ENCODE data around the gene KRT9. TPM values are rescaled to one million over a fixed set of nuclear protein-coding genes. Genes with fewer than 3 reads are reported as not detected.

The KRT9 gene
- total RNA-seq, 2 experiments from 2014 or later: not detected

DNA sequence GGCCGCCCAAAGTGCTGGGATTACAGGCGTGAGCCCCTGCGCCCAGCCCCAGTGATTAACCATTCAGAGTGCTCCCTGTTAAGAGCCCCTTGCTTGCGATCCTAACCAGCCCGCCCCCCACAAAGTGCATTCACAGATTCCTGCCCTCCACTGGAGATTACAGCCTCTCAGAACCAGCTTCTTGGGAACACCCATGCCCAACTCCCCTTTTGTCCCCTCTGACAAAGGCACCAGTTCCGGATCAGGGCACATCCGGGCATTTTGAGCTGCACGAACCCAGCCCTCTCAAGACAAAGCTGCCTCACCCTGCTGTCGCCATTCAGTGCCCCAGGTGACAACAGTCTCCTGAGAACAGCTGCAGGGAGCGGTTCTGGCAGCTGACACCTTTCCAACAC, 42.9 kb downstream of the KRT9 start:
- Mint-ChIP-seq H3K9me3 (no peaks in the 10 kb centered on the region), H3K27ac (no peak overlapping the region), H3K4me3 (no peak overlapping the region), H3K4me1 (ENCODE audit: low read depth) (peaks cover 3% of the 10 kb centered on the region), H3K27me3 (peaks cover 59% of the 10 kb centered on the region), H3K36me3 (ENCODE audit: low read depth) (no peaks in the 10 kb centered on the region)
- CTCF ChIA-PET: interaction anchor here (0.7 to 1.6 kb wide), 4 partner anchors 20 to 134 kb away, joined by 3 to 8 read pairs (median 4); no protein-coding TSS in a partner anchor
- ATAC-seq: no peak
- TF ChIP-seq, protein P1, sequence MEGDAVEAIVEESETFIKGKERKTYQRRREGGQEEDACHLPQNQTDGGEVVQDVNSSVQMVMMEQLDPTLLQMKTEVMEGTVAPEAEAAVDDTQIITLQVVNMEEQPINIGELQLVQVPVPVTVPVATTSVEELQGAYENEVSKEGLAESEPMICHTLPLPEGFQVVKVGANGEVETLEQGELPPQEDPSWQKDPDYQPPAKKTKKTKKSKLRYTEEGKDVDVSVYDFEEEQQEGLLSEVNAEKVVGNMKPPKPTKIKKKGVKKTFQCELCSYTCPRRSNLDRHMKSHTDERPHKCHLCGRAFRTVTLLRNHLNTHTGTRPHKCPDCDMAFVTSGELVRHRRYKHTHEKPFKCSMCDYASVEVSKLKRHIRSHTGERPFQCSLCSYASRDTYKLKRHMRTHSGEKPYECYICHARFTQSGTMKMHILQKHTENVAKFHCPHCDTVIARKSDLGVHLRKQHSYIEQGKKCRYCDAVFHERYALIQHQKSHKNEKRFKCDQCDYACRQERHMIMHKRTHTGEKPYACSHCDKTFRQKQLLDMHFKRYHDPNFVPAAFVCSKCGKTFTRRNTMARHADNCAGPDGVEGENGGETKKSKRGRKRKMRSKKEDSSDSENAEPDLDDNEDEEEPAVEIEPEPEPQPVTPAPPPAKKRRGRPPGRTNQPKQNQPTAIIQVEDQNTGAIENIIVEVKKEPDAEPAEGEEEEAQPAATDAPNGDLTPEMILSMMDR (IDR thresholded peaks at IDR 0.05): no peak
- intact Hi-C loops (cut with micrococcal nuclease): no loop called here
- DNase-seq: no peak
- POLR2A ChIA-PET: no interaction called here

DNA sequence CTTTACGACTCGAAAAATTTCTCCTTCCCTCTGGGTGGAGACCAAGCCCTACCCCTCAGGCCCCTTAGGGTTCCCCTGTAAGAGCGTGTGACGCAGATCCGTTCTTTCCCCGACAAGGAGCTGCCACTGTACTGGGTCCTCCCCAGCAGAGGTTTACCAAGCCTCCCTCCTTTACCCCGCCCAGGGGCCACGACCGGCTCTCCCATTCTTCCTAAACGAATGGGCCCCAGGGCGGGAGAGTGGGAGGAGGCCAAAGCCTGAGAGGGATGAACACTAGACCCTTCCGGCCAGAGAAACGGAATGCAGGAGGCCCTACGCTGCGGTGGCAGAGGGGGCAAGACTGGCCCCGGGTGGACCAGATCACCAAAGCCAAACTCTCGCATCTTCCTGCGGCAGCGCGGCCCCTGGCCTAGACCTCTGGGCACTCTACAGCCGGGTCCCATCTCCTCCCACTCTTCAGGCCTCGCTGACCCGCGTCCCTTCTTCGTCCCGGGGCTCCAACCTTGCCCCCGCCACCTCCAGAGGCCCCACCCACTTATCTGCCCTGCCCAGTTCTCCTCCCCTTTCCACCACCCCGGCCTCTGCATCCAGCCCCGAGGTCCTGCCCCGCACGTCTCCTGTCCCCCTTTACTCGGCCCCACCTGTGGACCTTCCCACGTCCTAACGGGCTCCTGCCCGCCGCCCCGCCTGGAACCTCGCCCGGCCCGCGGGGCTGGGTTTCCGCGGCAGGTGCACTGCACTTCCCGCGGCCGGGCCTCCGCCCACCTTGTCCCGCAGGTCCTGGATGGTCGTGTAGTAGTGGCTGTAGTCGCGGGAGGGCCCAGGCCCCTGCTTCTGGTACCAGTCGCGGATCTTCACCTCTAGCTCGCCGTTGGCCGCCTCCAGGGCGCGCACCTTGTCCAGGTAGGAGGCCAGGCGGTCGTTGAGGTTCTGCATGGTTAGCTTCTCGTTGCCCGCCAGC, 44.5 kb downstream of the KRT9 start:
- CTCF ChIA-PET: interaction anchor here (0.8 to 1.6 kb wide), 4 partner anchors 12 to 120 kb away, joined by 3 to 8 read pairs (median 4); no protein-coding TSS in a partner anchor
- peaks cover 46% of the 10 kb centered on the region for H3K27me3 Mint-ChIP-seq
- H3K27ac Mint-ChIP-seq: no peak overlapping the region
- TF ChIP-seq, protein P1 (IDR thresholded peaks at IDR 0.05): no peak
- DNase-seq (no peak), ATAC-seq (no peak)
- H3K4me3 Mint-ChIP-seq: no peak overlapping the region
- intact Hi-C loops (cut with micrococcal nuclease): no loop called here
- POLR2A ChIA-PET: interaction anchor here (0.6 kb wide), 1 partner anchor 236 kb away, joined by 5 read pairs; no protein-coding TSS in a partner anchor
- H3K4me1 Mint-ChIP-seq (ENCODE audit: low read depth): peaks cover 3% of the 10 kb centered on the region
- H3K9me3 Mint-ChIP-seq: no peaks in the 10 kb centered on the region
- no peaks in the 10 kb centered on the region for H3K36me3 Mint-ChIP-seq (ENCODE audit: low read depth)

DNA sequence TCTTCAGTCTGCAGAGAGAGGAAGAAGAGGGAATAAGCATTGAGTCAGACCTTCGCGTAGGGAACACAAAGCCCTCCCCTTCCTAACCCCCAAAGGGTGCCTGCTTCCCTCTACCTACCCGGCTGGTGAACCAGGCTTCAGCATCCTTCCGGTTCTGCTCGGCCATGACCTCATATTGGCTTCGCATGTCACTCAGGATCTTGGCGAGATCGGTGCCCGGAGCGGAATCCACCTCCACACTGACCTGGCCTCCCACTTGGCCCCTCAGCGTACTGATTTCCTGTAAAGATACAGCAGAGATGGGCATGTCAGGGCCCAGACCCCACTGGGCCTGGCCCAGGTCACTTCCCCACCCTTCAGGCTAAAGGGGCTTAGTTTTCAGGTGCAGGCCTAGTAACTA, 47.6 kb downstream of the KRT9 start:
- peaks cover 28% of the 10 kb centered on the region for H3K27me3 Mint-ChIP-seq
- CTCF ChIA-PET: interaction anchor here (1.5 to 3.5 kb wide), 2 partner anchors 25 to 141 kb away, joined by 3 to 14 read pairs; no protein-coding TSS in a partner anchor
- no peak for ATAC-seq

DNA sequence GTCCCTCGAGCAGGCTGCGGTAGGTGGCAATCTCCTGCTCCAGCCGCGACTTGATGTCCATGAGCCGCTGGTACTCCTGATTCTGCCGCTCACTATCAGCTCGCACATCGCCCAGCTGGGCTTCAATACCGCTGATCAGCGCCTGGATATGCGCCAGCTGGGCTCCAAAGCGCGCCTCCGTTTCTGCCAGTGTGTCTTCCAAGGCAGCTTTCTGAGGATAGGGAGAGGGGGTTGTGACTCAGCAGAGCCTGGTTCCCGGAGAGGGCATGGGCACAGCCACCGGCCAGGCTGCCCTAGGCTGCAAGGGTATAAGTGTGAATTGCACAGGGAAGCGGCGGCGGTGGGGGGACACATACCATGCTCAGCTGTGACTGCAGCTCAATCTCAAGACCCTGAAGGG, 48.1 kb downstream of the KRT9 start:
- TF ChIP-seq, protein P1 (IDR thresholded peaks at IDR 0.05): no peak
- DNase-seq (no peak), ATAC-seq (no peak)
- Mint-ChIP-seq H3K9me3 (no peaks in the 10 kb centered on the region), H3K4me3 (no peak overlapping the region), H3K27ac (no peak overlapping the region), H3K27me3 (peaks cover 23% of the 10 kb centered on the region), H3K4me1 (ENCODE audit: low read depth) (peaks cover 3% of the 10 kb centered on the region), H3K36me3 (ENCODE audit: low read depth) (no peaks in the 10 kb centered on the region)
- CTCF ChIA-PET: interaction anchor here (3.5 kb wide), 1 partner anchor 25 kb away, joined by 14 read pairs; no protein-coding TSS in a partner anchor
- intact Hi-C loops (cut with micrococcal nuclease): no loop called here
- POLR2A ChIA-PET: no interaction called here

More for the DNA sequence above, 47.6 kb downstream of the KRT9 start:
- H3K36me3 Mint-ChIP-seq (ENCODE audit: low read depth): no peaks in the 10 kb centered on the region
- POLR2A ChIA-PET: no interaction called here
- intact Hi-C loops (cut with micrococcal nuclease): no loop called here
- no peaks in the 10 kb centered on the region for H3K9me3 Mint-ChIP-seq
- no peak overlapping the region for H3K4me3 Mint-ChIP-seq
- TF ChIP-seq, protein P1 (IDR thresholded peaks at IDR 0.05): no peak
- H3K4me1 Mint-ChIP-seq (ENCODE audit: low read depth): peaks cover 3% of the 10 kb centered on the region
- H3K27ac Mint-ChIP-seq: no peak overlapping the region
- DNase-seq: no peak

DNA sequence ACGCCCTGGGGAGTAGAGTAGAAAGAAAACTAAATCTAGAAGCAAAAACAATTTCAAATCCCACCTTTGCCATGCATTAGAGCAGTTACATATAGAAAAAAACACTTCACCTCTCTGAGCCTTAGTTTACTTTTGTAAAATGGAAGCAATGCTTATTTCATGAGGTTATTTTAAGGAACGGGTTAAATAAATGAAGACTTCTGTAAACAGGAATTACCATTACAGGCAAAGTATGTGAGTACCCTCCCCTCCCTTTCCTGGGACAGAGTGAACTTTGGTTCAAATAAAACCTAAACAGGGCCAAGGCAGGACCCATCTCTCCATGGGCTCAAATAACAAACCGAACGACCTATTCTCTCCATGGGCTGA, 48.6 kb downstream of the KRT9 start:
- no peak for DNase-seq
- H3K36me3 Mint-ChIP-seq (ENCODE audit: low read depth): no peaks in the 10 kb centered on the region
- H3K27me3 Mint-ChIP-seq: peaks cover 18% of the 10 kb centered on the region
- TF ChIP-seq, protein P1 (IDR thresholded peaks at IDR 0.05): no peak
- H3K27ac Mint-ChIP-seq: no peak overlapping the region
- intact Hi-C loops (cut with micrococcal nuclease): no loop called here
- CTCF ChIA-PET: interaction anchor here (3.5 kb wide), 1 partner anchor 26 kb away, joined by 14 read pairs; no protein-coding TSS in a partner anchor
- no peaks in the 10 kb centered on the region for H3K4me1 Mint-ChIP-seq (ENCODE audit: low read depth)
- POLR2A ChIA-PET: no interaction called here
- no peak overlapping the region for H3K4me3 Mint-ChIP-seq
- no peaks in the 10 kb centered on the region for H3K9me3 Mint-ChIP-seq
- ATAC-seq: no peak
